NCI-H460 (cell line): ENCODE data around the gene ZCCHC24. TPM values are rescaled to one million over a fixed set of nuclear protein-coding genes. Genes with fewer than 3 reads are reported as not detected.
"Not testable (repeated sequence)": the region's sequence is repeated elsewhere in the genome, so short reads cannot be mapped to it uniquely, and the experiment has no call there.

Source experiments
- DNase-seq: peaks from one replicate; pipeline ENCODE4 v3.0.0-alpha.2; 2016; ENCODE audit warnings: low read depth; ENCODE audit errors: extremely low read depth
- total RNA-seq: library from RNA; depleted of rRNA; stranded (reverse); fragments of >200 nt; shearing (Covaris generic); gene quantifications from 2 replicates; pipeline ENCODE4 v1.2.3, GENCODE V29; 2014; rRNA removed

ZCCHC24 gene
- total RNA-seq, 1 experiment from 2014 or later: 3.2 TPM

GRCh38 chr10:79335470-79336235, 109.8 kb downstream of the ZCCHC24 start:
- DNase-seq: no peak

- DNase-seq: no peak
Measured at GRCh38 chr10:79335094-79335469, 110.3 kb downstream of the ZCCHC24 start.

GRCh38 chr10:79334573-79334972, 110.9 kb downstream of the ZCCHC24 start:
- DNase-seq: no peak

- DNase-seq: no peak
Measured at GRCh38 chr10:79333513-79333912, 111.9 kb downstream of the ZCCHC24 start.

GRCh38 chr10:79332610-79333315, 112.7 kb downstream of the ZCCHC24 start:
- DNase-seq: not testable (repeated sequence)

Other genes starting within 250 kb of the ZCCHC24 start
- gene PPIF, start 98.2 kb downstream of the ZCCHC24 start, total RNA-seq: 84.5 and 96.5 TPM in 2 replicates
- 0.30 and 0.40 TPM in 2 replicates for gene EIF5AL1, start 66.9 kb upstream of the ZCCHC24 start, total RNA-seq
- not detected in 2 replicates for gene SFTPA2, start 114.8 kb upstream of the ZCCHC24 start, total RNA-seq
- not detected in 2 replicates for gene SFTPA1, start 165.3 kb upstream of the ZCCHC24 start, total RNA-seq